NCI-H187 (cell line): Measurements from ENCODE around the gene TMEM143.
"Not testable (repeated sequence)": the region's sequence is repeated elsewhere in the genome, so short reads cannot be mapped to it uniquely, and the experiment has no call there.

Experiments
- DNase-seq, 2 experiments: peaks; one replicate each; lab custom pipeline; 2025; lab: John Stamatoyannopoulos, UW

Gene TMEM143

GRCh38 chr19:48330012-48330681 is 33.6 kb downstream of the TMEM143 start:
- peak; percentile 77 to 91 for DNase-seq

- DNase-seq = no peak
Measured at GRCh38 chr19:48329167-48329891, 34.4 kb downstream of the TMEM143 start.

GRCh38 chr19:48325265-48325910 is 38.4 kb downstream of the TMEM143 start, which contains the start of gene EMP3:
Gene EMP3, plus strand, starts transcription at chr19:48325552. Its CDS starts 1,293 bp downstream, at chr19:48326845.
- no peak for DNase-seq

- DNase-seq = peak; percentile 98
Measured at GRCh38 chr19:48321622-48322591, 41.8 kb downstream of the TMEM143 start.

- peak; percentile 90 to 98 for DNase-seq
Measured at GRCh38 chr19:48321372-48321621, 42.4 kb downstream of the TMEM143 start.

- DNase-seq = peak; percentile 58 to 59
Measured at GRCh38 chr19:48319647-48320541, 43.8 kb downstream of the TMEM143 start.

GRCh38 chr19:48318286-48318987 is 45.3 kb downstream of the TMEM143 start:
- no peak for DNase-seq

GRCh38 chr19:48317708-48317960 is 46.1 kb downstream of the TMEM143 start:
- DNase-seq = not testable (repeated sequence)

- no peak for DNase-seq
Measured at GRCh38 chr19:48315712-48316111, 48.0 kb downstream of the TMEM143 start.

- DNase-seq = no peak
Measured at GRCh38 chr19:48311384-48311783, 52.4 kb downstream of the TMEM143 start.

GRCh38 chr19:48310227-48310626 is 53.5 kb downstream of the TMEM143 start:
- DNase-seq = no peak

GRCh38 chr19:48309731-48310130 is 54.0 kb downstream of the TMEM143 start:
- DNase-seq = not testable (repeated sequence)

GRCh38 chr19:48308631-48309586 is 54.8 kb downstream of the TMEM143 start:
- DNase-seq = no peak

- DNase-seq = no peak
Measured at GRCh38 chr19:48303866-48304265, 59.9 kb downstream of the TMEM143 start.

GRCh38 chr19:48303367-48303766 is 60.4 kb downstream of the TMEM143 start:
- DNase-seq = no peak

GRCh38 chr19:48302600-48302959 is 61.2 kb downstream of the TMEM143 start:
- DNase-seq = no peak

GRCh38 chr19:48301886-48302599 is 61.7 kb downstream of the TMEM143 start:
- no peak for DNase-seq

GRCh38 chr19:48297975-48298374 is 65.8 kb downstream of the TMEM143 start:
- no peak for DNase-seq
